HUDEP-2 (cell line): Measurements from ENCODE around the gene ARRDC5.
A peak's percentile ranks its signal among the peaks of the same experiment; 100 is the strongest.
"Not testable (repeated sequence)": the region's sequence is repeated elsewhere in the genome, so short reads cannot be mapped to it uniquely, and the experiment has no call there.

ENCODE experiments used
- DNase-seq, 76 experiments: peaks; one replicate each; lab custom pipeline; 2025; ENCODE audit not compliant: unreplicated experiment in 76 of 76; lab: John Stamatoyannopoulos, UW

ARRDC5 gene

DNA sequence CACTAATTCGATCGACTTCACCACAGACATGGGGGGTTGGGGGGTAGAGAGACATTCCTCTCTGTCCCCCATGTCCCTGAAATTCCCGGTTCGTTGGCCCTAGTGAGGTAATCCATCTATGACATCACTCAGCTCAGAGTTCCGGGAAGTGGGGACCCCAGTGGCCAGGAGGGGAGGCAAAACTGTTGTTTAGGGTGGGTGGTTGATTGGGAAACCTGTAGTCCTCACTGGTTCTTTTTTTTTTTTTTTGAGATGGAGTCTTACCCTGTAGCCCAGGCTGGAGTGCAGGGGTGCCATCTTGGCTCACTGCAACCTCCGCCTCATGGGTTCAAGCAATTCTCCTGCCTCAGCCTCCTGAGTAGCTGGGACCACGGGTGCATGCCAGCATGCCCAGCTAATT is at the start of gene ARRDC5:
Gene ARRDC5 (minus strand): TSS at position 101 of the 400 bp plus-strand sequence. CDS start 71 bp downstream, at position 30.
- no peak for DNase-seq

DNA sequence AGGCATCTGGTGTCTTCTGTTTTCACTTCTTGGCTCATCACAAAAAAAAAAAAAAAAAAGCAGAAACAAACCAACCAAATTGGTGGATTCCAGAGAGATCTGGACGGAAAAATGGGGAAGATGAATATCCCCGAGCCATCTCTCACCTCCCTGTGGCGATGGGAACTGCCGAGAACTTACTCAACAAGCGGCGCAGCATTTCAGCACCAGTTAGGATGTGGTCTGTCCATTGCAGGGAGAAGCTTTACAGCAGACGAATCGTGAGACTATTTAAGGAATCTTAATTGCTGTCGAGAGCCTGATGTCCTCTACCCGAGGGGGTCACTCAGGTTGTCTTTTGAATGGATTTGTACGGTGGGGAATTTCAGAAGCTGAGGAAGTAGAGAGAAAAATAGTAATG is 49.0 kb upstream of the ARRDC5 start:
- no peak for DNase-seq

DNA sequence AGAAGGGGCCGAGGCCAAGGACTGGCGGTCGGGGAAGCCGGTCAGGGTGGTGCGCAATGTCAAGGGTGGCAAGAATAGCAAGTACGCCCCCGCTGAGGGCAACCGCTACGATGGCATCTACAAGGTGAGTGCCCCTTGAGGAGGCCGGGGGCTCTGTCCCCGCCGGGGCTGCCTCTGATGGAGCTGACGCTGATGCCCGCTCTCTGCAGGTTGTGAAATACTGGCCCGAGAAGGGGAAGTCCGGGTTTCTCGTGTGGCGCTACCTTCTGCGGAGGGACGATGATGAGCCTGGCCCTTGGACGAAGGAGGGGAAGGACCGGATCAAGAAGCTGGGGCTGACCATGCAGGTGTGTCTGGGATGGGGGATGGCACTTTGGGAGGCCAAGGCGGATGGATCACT is 48.0 kb upstream of the ARRDC5 start:
- not testable (repeated sequence) for DNase-seq

DNA sequence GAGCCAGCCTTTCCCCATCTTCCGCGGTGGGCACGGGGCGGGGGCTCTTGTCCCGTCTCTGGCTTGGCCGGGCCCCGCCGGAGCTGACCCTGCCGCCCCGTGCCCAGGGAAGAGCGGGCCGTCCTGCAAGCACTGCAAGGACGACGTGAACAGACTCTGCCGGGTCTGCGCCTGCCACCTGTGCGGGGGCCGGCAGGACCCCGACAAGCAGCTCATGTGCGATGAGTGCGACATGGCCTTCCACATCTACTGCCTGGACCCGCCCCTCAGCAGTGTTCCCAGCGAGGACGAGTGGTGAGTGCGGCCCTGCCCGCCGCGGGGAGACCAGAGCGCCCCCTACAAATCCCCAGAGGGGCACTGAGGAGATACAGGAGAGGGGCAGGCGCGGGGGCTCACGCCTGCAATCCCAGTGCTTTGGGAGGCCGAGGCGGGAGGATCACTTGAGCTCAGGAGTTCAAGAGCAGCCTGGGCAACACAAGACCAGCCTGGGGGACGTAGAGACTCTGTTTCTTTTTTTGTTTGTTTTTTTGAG is 39.0 kb upstream of the ARRDC5 start:
- not testable (repeated sequence) for DNase-seq

DNA sequence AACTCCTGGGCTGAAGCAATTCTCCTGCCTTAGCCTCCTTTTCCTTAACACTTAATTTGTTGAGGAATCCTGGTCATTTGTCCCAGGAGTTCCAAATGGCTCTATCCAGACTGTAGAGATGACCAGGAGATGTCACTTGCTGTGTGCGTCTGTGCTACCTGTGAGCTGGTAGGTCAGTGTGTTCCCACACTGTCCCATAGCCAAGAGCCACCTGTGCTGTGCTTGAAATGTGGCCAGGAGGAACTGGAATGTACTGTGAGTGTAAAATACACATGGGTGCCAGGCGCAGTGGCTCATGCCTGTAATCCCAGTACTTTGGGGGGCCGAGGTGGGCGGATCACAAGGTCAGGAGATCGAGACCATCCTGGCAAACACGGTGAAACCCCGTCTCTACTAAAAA is 36.8 kb upstream of the ARRDC5 start:
- no peak for DNase-seq

DNA sequence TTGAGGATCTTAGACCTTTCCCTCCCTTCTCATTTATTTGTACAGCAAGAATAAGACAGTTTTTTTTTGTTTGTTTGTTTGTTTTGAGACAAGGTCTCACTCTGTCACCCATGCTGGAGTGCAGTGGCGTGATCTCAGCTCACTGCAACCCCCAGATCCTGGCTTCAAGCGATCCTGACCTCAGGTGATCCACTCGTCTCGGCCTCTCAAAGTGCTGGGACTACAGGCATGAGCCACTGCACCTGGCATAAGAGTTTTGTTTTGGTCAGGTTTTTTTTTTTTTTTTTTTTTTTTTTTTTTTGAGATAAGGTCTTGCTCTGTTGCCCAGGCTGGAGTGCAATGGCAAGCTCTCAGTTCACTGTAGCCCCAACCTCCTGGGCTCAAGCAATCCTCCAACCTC is 35.8 kb upstream of the ARRDC5 start:
- not testable (repeated sequence) for DNase-seq

DNA sequence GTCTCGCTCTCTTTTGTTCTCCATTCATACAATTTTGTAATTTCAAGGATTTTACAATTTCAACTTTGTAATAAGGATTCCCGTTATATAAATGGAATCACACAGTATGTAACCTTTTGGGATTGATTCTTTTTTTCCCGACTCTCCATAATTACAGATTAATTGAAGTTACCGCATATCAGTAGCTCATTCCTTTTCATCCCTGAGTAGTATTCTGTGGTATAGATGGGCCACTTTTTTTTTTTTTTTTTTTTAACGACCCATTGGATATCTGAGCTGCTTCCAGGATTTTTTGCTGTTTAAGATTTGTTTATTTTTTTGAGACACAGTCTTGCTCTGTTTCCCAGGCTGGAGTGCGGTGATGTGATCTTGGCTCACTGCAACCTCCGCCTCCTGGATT is 34.4 kb upstream of the ARRDC5 start:
- DNase-seq, result no peak

DNA sequence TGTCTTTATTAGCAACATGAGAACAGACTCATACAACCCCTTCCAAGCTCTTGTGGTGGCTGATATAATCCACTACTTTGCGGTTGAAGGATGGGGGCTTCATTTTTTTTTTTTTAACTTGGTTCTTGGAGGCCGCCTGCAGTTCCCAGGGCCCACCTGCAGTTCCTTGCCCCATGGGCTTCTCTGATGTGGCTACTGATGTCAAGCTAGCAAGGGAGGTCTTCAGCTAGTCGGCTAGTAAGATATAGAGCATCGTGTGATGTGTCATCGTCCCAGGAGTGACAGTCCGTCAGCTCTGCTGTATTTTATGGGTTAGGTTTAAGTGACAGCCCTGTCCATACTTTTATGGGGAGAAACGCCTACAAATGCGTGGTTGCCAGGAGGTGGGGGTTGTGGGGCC is 32.7 kb upstream of the ARRDC5 start:
- DNase-seq, result no peak

DNA sequence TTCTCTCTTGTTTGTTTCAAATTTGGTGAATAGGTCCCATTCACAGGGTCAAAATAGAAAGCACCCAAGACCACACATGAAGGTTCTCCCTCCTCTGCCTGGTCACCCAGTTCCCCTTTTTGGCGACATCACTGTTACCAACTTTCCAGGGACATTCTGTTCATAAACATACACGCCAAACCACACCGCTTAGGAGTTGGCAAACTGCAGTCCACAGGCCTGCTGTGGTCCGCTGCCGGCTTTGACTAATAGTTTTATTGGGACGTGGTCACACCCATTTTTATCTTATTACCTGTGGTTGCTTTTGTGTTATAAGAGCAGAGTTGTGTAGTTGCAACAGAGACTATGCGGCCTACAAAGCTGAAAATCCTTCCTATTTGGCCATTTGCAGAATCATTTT is 30.8 kb upstream of the ARRDC5 start:
- no peak for DNase-seq

DNA sequence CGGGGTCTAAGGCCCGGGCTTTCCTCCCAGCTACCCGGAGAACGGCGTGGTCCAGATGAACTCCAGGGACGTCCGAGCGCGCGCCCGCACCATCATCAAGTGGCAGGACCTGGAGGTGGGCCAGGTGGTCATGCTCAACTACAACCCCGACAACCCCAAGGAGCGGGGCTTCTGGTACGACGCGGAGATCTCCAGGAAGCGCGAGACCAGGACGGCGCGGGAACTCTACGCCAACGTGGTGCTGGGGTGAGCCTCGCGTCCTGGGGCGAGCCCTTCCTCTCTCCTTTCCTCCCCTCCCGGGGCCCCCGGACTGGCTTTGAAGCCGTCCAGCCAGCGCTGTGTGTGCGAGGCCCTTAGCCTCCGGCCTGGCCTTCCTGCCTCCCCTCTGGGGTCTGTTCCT is 30.0 kb upstream of the ARRDC5 start:
- no peak for DNase-seq

DNA sequence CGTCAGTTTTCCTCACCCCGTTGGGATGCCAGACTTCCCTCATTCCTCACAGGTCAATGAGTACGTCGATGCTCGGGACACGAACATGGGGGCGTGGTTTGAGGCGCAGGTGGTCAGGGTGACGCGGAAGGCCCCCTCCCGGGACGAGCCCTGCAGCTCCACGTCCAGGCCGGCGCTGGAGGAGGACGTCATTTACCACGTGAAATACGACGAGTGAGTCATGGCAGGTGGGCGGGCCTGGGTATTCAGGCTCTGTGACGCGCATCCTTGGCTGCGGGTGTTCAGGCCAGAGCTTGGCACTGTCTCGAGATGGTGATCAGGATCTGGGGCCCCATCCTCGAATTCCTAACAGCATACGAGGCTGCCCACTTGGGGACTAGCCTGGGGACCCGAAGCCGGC is 28.0 kb upstream of the ARRDC5 start:
- no peak for DNase-seq

DNA sequence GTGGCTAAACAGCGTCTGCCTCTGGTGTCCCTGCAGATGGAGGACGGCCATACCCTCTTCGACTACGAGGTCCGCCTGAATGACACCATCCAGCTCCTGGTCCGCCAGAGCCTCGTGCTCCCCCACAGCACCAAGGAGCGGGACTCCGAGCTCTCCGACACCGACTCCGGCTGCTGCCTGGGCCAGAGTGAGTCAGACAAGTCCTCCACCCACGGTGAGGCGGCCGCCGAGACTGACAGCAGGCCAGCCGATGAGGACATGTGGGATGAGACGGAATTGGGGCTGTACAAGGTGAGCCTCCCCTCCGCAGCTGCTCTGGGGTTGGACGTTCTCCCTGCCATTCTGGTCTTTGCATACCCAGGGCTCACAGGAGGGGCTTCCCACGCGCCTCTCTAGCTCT is 26.5 kb upstream of the ARRDC5 start:
- DNase-seq, result no peak

DNA sequence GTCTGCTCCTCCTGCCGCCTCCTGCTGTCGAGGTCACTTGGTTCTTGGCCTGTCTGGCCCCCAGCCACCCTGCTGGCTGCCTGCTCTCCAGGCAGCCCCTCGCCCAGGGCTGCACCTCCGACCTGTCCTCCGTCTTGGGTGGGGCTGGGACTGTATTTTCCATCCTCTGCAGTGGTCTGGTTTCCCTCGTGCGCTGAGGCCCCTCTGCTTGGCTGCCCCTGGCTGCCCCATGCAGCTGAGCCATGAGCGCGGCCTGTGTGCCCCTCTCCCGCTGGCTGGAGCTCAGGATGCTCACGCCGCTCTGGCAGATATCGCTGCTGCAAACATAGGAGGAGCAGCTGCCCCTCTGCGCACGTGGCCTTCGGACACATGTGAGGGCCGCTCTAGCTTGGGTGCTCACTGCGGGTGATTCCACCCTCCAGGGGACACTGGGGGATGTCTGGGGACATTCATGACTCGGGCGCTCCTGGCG is 20.6 kb upstream of the ARRDC5 start:
- DNase-seq, result no peak

DNA sequence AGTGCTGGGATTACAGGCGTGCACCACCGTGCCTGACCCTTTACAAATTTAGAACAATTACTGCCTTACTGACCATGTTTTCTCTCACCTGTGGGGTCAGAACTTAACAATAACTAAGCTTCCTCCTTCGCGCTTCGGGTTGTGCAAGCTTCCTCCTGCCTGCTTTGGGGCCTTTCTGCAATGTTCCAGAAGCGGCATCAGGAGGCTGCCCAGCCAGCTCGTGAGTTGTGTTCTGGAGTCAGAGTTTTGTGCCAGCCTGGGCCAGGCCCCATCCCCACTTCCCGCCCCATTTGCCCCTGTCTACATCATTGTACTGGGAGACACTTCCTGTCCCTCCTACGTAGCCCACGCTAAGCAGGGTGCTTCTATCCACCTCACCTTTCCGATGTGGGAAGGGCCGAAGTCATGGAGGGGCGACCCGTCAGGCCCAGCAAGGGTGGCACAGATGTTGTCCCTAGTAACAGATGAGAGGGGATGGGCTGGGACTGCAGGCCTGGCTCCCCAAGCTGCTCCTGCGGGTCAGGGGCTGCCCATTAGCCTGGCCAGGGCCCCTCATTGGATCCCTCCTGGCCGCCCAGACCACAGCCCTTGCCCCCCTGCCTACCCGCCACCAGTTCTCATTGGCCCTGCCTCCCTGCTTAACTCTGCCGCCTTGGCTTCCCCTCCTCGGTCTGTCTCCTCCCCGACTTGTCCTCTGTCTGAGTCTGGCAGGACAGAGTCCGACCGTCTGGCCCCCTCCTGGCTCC is 20.0 kb upstream of the ARRDC5 start:
- no peak for DNase-seq

DNA sequence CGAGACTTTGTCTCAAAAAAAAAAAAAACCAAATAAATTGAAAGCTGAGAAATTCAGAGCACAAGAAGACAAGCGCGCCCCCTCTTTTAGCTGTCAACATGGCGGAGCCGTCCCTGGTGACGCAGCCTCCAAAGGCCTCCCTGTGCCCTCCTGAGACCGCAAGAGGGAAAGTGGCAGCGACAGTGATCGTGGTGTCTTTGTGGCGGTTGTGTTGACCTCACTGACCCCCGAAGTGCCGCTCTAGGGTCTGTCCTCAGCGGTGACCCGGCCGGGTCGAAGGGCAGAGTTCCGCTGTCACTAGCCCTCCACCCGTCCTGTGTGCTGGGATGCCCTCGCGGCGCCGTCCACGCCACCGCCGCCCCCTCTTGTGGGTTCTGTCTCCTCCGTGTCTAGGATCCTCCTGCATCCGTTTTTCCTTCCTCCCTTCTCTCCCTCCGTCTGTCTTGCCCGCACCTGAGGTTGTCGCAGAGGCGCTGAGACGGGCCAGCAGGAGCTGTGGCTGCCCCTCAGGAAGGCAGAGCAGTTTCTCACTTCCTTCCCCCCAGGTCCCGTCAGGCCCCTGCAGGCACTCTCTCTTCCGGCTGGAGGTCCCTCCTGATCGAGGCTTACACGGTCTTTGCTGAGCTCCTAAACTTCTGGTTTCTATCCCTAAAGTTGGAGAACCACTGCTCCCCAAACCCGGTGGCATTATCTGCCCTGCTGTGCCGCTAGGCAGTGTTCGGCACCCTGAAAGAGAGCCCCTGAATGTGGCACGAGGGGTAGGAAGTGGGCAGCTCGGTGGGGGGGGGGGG is 13.8 kb upstream of the ARRDC5 start:
- DNase-seq, result no peak

DNA sequence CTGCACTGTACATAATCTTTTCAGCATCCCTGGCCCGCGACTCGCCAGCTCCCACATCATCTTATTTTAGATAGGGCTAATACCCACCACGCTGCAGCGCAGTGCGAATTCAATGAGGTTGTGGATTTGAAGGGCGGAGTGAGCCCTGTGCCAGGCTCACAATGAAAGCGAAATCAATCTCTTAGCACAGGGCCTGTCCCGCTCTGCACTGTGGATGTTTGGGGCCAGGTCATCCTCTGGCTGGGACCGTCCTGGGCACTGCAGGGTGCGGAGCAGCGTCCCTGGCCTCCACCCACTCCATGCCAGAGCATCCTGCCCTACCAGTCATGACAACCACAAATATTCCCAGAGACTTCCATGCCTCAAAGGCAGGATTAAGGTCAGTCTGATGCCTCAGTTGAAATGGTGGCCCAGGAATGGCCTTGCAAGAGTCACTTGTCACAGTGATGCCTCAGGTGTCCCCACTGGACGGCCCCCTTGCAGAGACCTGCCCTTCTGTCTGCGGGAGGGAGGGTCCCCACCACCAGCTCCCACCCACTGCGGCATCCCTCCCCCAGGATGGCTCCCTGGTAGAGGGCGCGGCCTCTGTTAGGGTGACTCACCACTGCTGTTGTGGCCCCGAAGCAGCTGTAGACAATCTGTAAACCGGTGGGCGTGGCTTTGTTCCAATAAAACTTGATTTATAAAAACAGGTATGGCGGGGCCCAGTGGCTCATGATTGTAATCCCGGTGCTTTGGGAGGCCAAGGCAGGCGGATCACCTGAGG is 12.2 kb upstream of the ARRDC5 start:
- peak in 61 of 76 experiments; percentile 9 to 75 (median 55) for DNase-seq

DNA sequence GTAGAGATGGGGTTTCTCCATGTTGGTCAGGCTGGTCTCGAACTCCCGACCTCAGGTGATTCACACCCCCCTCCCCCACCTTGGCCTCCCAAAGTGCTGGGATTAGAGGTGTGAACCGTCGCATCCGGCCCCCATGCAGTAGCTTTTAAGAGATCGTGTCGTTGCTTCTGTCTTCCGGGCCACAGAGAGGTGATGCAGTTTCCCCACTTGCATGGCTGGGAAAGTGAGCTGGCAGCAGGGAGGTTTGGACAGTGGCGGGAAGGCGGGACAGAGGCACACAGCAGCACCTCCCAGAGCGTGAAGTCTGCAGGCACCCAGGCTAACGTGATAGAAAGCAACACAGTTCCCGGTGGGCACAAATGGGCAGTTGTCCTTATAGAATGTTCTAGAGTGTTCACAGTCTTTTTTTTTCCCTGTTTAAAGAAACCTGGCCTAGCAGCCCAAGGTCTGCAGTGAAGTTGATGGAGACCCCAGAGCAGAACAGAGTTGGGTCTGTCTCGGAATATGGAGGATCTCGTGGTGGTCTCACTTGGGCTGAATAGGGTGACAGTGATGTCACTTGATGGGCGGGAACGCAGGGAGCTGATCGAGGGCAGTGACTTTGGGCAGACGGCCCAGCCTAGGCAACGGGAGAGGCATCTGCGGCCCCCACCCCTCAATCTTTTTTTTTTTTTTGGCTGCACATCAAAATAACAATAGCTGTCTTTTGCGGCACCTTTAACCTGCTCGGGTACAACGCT is 11.5 kb upstream of the ARRDC5 start:
- no peak for DNase-seq

DNA sequence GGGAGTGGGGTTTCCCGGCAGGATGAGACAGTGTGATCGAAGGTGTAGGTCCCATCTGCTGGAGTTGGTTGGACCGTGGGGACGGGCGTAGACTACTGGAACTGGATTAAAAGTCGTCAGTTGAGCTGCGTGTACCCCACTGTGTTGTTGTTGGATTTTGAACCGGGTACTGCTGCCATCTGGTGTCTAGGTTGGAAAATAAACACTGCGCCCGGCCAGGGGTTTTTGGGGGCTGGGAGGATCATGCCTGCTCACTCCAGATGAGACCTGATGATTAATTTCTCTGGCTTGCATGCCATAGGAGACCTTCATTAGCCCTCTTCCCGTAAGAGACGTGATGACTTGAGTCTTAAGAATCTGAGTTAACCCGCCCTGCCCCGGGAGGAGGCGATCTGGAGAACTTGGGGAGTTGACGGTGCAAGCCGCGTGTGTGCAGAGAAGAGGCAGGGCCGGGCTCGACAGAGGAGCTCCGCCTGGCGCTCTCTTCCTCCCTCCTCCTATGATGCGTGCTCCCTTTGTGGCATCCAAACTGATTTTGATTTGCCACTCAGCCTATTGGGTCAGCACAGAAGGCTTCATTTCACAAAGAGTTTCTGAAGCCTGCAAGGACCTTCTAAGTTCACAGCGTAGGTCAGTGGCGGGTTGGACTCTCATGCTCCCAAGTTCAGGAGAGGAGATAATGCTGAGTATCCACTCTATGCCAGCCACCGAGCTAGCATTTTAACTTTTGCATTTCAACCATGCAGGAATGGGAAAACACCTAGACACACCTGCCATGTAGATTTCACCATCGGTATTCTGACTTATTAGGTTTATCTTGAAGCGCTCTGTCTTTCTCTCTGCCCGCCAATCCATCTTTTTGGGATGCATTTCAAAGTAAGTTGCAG is 9.3 kb upstream of the ARRDC5 start:
- DNase-seq, result peak in 66 of 76 experiments; percentile 16 to 81 (median 58)

DNA sequence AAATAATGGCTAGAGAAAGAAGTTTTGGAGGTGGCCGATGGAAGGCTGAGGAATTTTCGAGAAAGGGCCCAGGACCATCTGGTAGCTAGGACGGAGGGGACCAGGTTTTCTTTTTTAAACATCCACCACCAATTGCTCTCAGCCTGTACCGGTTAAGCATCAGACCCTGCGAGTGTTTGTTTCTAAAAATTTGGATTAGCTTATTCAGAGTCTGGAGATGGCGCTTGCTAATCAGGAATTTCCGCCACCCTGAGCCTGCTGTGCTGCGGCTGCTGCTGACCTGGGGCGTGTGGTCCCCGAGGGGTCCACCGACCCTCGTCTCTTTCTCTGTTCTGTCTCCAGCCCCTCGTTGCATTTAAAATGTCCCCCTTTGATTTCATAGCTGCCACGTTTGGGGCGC is 8.6 kb upstream of the ARRDC5 start:
- DNase-seq, result no peak
